Measurements from ENCODE around the gene FRMD4A.
"Not testable (repeated sequence)": the region's sequence is repeated elsewhere in the genome, so short reads cannot be mapped to it uniquely, and the experiment has no call there.

The FRMD4A gene

DNA sequence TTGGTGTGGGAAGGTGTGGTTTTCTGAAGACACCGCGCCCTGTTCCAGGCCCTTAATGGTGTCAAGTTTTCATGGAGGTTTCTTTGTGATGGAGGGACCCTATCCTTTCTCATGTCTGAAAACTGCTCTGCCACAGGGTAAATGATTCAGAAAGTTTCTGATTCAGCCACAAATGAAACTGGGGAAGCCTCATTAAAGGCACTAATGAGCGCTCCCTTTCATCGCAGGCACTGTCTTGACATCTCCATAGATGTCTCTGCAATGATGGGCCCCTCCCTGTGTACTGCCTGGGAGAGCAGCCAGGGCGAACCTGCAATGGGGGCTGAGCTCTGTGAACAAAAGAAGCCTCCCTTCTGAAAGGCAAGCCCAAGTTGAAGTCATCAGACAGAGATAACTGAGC, 388.7 kb downstream of the FRMD4A start:
- no peak for DNase-seq

DNA sequence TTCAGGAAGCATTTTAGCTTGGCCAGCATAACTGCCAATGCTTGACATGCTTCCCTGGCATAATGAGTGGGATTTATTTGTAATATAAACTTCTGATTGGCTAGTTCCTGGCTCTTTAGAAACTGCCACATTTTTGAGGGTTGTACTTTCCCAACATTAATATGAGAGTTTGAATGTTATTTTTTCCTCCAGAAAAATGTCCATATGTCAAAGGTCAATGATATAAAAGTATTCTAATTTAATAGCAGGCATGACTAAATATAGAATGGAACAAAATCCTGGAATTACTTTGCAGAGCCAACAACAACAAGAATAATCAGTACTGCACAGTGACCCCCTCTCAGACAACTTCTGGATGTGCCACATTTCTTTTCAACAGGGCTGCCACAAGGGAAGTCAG, 391.3 kb downstream of the FRMD4A start:
- no peak for DNase-seq

DNA sequence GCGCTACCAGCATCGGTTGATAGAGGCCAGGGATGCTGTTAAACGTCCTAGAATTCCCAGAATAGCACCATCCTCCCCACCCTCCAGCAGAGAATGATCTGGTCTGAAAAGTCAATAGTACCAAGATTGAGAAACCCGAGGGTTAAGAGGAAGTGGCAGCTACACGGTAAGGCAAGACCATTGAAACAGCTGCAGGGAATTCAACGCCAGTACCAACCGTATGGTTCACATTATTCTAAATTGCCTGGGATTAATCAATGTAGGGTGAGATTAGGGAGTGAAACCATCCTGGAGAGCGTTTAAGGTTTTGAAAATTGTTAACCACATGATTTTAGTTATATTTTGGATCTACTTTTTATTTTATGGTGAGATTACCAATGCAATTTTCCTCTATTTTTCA, 391.8 kb downstream of the FRMD4A start:
- DNase-seq: no peak

GRCh38 chr10:13936826-13937225, 393.9 kb downstream of the FRMD4A start:
- no peak for DNase-seq

GRCh38 chr10:13930120-13930519, 400.6 kb downstream of the FRMD4A start:
- no peak for DNase-seq

GRCh38 chr10:13928451-13928850, 402.3 kb downstream of the FRMD4A start:
- no peak for DNase-seq

DNA sequence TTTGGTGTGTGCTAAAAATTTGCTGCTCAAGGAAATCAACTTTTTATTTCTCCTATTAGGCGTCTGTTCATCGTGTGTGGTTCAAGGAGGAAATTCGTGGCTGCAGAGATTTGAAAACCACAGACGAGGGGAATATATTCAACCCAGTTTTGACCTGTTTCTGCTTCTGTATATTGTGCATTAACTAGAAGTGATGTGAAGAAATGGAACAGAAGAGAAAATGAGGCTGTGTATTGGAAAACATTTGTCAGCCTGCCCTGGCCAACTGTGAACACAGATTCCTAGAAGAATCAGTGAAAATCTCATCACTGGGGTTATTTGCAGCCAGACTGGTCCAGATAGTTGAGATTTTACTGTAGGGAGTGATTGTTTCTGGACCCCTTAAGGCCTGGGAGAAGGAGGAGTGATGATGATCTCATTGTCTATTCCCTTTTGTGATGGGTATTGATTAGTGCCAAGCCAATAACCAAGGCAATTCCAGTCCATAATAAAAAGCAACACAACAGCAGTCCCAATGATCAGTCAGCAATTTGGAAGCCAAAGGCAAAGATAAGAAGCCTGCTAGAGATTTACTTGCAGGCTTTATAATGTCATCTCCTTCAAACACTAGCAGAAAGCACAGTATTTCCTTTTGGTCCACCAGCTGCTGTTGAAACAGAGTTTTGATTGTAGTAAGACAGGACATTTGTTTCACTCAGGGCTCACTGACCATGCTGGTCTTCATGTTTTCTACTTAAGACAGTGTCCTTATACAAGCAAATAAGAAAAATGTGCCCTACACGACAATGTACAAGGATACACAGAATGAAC, 404.5 kb downstream of the FRMD4A start:
- no peak for DNase-seq

DNA sequence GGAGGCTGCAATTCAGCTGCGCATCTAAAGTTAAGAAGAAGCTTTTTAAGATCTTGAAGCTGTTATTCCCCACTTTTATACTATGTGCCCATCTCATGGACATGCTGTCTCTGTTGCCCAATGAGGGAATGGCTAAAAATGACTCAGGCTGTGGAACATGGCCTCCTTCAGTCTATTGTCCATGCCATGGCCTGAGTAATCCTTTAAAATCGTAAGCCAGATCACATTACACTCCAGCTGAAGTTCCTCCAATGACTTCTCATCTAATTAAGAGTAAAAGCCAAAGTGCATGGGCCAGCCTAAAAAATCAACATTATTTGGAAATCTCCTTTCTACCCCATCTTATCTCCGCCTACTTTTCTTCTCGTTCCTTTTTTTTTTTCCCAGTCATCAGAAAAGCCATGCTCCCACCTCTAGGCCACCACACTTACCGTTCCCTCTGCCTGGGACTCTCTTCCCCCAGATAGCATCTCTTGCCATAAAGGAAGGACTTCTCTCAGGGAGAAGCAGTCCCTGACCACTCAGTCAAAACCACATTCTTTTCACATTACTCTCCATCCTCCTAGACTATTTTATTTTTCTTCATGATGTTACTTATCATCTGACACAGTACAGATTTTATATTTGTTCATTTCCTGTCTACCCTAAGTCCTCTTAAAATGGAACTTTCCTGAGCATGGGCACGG, 406.5 kb downstream of the FRMD4A start:
- DNase-seq: no peak

GRCh38 chr10:13922586-13922985, 408.1 kb downstream of the FRMD4A start:
- no peak for DNase-seq

DNA sequence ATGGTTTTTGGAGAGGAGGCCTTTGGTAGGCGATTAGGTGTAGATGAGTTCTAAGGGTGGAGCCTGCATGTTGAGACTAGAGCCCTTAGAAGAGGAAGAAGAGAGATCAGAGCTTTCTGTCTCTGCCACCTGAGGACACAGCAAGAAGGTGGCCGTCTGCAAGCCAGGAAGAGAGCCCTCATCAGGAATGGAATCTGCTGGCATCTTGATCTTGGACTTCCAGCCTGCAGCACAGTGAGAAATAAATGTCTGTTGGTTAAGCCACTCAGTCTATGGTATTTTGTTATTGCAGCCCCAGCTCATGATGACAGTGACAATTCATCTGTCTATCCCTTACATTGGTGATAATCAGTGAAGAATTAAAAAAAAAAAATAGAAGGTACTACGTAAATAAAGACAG, 408.8 kb downstream of the FRMD4A start:
- DNase-seq: no peak

DNA sequence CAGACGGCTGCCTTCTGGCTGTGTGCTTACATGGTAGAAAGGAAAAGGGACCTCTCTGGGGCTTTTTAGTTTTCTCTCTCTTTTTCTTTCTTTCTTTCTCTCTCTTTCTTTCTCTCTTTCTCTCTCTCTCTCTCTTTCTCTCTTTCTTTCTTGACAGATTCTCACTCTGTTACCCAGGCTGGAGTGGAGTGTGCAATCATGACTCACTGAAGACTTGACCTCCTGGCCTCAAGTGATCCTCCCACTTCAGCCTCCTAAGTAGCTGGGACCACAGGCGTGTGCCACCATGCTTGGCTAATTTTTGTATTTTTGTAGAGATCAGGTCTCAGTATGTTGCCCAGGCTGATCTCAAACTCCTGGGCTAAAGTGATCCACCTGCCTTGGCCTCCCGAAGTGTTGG, 409.6 kb downstream of the FRMD4A start:
- not testable (repeated sequence) for DNase-seq

GRCh38 chr10:13920465-13920864, 410.3 kb downstream of the FRMD4A start:
- no peak for DNase-seq

DNA sequence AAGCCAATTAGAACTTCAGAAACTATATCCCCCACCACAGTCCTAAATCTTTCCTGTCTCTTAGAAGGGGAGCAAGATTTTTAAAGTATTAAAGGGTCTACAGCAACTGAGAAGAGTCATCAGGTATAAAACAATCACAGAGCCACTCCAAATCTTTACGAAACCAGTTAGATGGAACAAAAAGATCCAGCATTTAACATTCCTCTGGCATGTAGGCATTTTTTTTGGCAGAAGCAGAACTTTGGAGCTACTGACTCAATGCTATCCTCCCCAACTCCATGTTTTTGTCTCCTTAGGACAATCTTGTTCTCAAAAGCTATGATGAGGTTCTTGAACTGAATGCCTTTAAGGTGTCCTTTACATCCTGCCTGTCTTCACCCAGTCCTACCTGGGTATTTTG, 410.7 kb downstream of the FRMD4A start:
- no peak for DNase-seq

GRCh38 chr10:13917791-13918190, 412.9 kb downstream of the FRMD4A start:
- no peak for DNase-seq

DNA sequence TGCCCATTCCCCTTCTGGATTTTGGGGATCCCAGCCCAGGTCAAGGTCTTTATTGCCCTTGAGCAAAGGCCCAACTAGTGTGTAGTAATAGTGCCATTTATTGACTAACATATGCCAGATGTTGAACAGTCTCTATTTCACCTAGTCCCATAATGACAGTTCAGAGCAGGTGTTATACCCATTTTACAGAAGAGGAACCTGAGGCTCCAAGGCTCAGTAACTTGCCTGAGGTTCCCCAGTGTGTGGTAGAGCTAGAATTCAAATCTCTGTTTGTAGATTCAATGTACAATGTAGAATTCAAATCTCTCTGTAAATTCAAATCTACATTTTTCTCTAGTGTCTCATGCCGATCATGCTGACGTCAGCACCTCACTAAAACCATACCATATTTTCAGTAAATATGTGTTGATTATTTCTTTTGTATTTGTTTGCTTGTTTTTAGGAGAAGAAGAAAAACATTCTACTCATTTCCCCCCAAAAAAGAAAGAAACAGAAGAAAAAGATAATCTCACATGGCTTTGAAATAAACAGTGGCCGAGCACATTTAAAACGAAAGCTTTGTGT, 414.3 kb downstream of the FRMD4A start:
- no peak for DNase-seq

DNA sequence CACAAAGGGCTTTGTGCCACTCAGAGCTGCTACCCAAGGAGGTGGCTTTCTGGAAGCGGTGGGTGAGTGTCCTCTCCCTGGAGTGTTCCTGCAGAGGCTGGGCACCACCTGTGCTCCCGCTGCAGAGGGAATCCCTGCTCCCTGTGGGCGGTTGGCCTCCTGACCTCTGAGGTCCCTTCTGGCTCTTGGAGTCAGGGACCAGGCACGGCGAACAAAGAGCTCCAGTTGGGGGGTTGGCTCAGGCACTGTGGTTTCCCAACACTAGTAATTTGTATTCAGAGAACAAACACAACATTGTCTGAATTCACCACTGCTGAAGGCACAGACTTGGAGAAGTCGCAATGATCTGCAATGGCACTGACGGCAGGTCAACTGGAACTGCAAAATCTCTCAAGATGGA, 415.0 kb downstream of the FRMD4A start:
- no peak for DNase-seq

GRCh38 chr10:13913897-13914296, 416.8 kb downstream of the FRMD4A start:
- DNase-seq: no peak

GRCh38 chr10:13911821-13912520, 418.8 kb downstream of the FRMD4A start:
- DNase-seq: no peak

GRCh38 chr10:13909516-13910258, 421.0 kb downstream of the FRMD4A start:
- DNase-seq: no peak

DNA sequence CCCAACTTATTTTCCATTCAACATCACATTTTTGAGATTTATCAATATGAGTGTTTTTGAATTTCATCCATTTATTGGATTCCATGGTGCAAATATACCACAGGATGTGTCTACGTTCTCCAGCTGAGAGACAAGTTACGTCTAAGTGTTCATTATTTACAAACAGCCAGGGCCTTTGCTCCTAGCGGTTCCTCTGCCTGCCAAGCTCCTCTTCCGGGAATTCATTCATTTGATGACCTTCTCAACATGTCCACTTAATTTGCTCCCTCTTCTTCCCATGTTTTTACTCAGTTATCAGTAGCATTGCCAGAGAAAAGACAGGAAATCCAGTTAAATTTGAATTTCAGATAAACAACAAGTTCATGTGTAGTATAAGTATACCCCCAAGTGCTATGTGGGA, 422.2 kb downstream of the FRMD4A start:
- DNase-seq: no peak

- DNase-seq: no peak
Measured at GRCh38 chr10:13907570-13907969, 423.2 kb downstream of the FRMD4A start.

GRCh38 chr10:13905281-13905680, 425.4 kb downstream of the FRMD4A start:
- no peak for DNase-seq

DNA sequence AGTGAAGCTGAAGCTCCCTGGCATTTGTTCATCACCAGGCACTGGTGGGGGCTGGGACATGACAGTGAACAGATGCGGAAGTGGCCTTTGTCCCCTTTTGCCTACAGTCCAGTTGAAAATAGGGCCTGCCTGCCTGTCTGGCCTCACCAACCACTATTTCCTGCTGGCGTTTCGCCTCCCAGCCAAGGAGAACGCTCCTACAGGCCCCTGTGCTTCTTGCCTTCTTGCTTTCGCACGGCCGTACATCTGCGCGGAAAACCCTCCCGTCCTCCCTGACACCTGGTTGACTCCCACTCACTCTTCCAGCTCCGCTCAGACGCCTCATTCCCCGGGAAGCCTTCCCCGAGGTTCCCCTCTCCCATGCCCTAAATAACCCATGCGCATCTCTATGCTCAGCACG, 426.7 kb downstream of the FRMD4A start:
- DNase-seq: no peak

All from NCI-H2081 (cell line).